Mesenchymal stem cell (in vitro differentiated cells and primary cell): ENCODE measurements around the gene ZC3H4.

ENCODE experiments used
- DNase-seq: peaks from one replicate; pipeline ENCODE4 v3.0.0-alpha.2; 2013
- H2AFZ ChIP-seq: one replicate; pipeline ENCODE4 v1.6.1; 2013; ENCODE audit warnings: low read depth, mild to moderate bottlenecking, control low read depth, inconsistent platforms, low read length, moderate library complexity
- H2AK5ac ChIP-seq: 2 replicates; pipeline ENCODE4 v1.6.1; 2013; ENCODE audit warnings: low read length, moderate library complexity, mild to moderate bottlenecking, inconsistent platforms; ENCODE audit not compliant: severe bottlenecking
- H2BK120ac ChIP-seq: one replicate; pipeline ENCODE4 v1.6.1; 2013; ENCODE audit warnings: low read depth, mild to moderate bottlenecking, inconsistent platforms, low read length, moderate library complexity
- H2BK12ac ChIP-seq, 2 experiments: one replicate each; pipeline ENCODE4 v1.6.1; 2013; ENCODE audit warnings: inconsistent platforms in 2 of 2, low read length in 2 of 2, mild to moderate bottlenecking in 2 of 2, moderate library complexity in 2 of 2, control low read depth in 1 of 2
- H2BK15ac ChIP-seq: one replicate; pipeline ENCODE4 v1.6.1; 2013; ENCODE audit warnings: mild to moderate bottlenecking, low read depth, inconsistent platforms; ENCODE audit not compliant: poor library complexity, severe bottlenecking
- H2BK5ac ChIP-seq: 2 replicates; pipeline ENCODE4 v1.6.1; 2013; ENCODE audit warnings: low read depth, mild to moderate bottlenecking, low read length, control low read depth, inconsistent platforms; ENCODE audit not compliant: poor library complexity, severe bottlenecking
- H3K14ac ChIP-seq, 2 experiments: one replicate each; pipeline ENCODE4 v1.6.1; 2013; ENCODE audit warnings: inconsistent platforms in 2 of 2, low read length in 2 of 2, control low read depth in 1 of 2, mild to moderate bottlenecking in 1 of 2, moderate library complexity in 1 of 2
- H3K18ac ChIP-seq, 2 experiments: one replicate each; pipeline ENCODE4 v1.6.1; 2013; ENCODE audit warnings: inconsistent platforms in 2 of 2, low read length in 2 of 2, control low read depth in 1 of 2, low read depth in 1 of 2, mild to moderate bottlenecking in 1 of 2
- H3K23ac ChIP-seq, 2 experiments: one replicate each; pipeline ENCODE4 v1.6.1; 2013; ENCODE audit warnings: inconsistent platforms in 2 of 2, low read length in 2 of 2, mild to moderate bottlenecking in 2 of 2, moderate library complexity in 2 of 2, control low read depth in 1 of 2
- H3K27ac ChIP-seq: 2 replicates; pipeline ENCODE4 v1.5.1; 2013; ENCODE audit warnings: mild to moderate bottlenecking, moderate library complexity, low read length, control low read depth, inconsistent platforms; ENCODE audit not compliant: poor library complexity, severe bottlenecking
- H3K27me3 ChIP-seq, 2 experiments: 2 replicates each; pipeline versions ENCODE4 v1.6.1 to v1.7.0; 2013; ENCODE audit warnings: low read length in 2 of 2, mild to moderate bottlenecking in 2 of 2, moderate library complexity in 2 of 2, control low read depth in 1 of 2, inconsistent platforms in 1 of 2; ENCODE audit not compliant: control insufficient read depth in 1 of 2, insufficient read depth in 1 of 2
- H3K36me3 ChIP-seq, 2 experiments: 2 replicates each; pipeline versions ENCODE4 v1.6.1 to v1.7.0; 2013; ENCODE audit warnings: low read length in 2 of 2, control low read depth in 1 of 2, inconsistent platforms in 1 of 2, low read depth in 1 of 2, mild to moderate bottlenecking in 1 of 2; ENCODE audit not compliant: insufficient read depth in 2 of 2, control insufficient read depth in 1 of 2
- H3K4ac ChIP-seq, 2 experiments: one replicate each; pipeline ENCODE4 v1.6.1; 2013; ENCODE audit warnings: inconsistent platforms in 2 of 2, low read length in 2 of 2, mild to moderate bottlenecking in 2 of 2, moderate library complexity in 2 of 2, control low read depth in 1 of 2, low read depth in 1 of 2
- H3K4me1 ChIP-seq: 2 replicates; pipeline ENCODE4 v1.6.1; 2013; ENCODE audit warnings: low read depth, low read length, control low read depth; ENCODE audit not compliant: control insufficient read depth, insufficient read depth
- H3K4me2 ChIP-seq: 2 replicates; pipeline ENCODE4 v1.6.1; 2013; ENCODE audit warnings: low read length, mild to moderate bottlenecking, inconsistent platforms; ENCODE audit not compliant: poor library complexity, severe bottlenecking
- H3K4me3 ChIP-seq, 2 experiments: 2 replicates each; pipeline versions ENCODE4 v1.5.1 to v1.7.0; 2013; ENCODE audit warnings: low read length in 2 of 2, mild to moderate bottlenecking in 2 of 2, control low read depth in 1 of 2, low read depth in 1 of 2; ENCODE audit not compliant: insufficient read depth in 1 of 2
- H3K79me1 ChIP-seq: replicated peaks from 2 replicates; pipeline ENCODE4 v1.6.1; 2013; ENCODE audit warnings: mild to moderate bottlenecking, control low read depth, low read length, inconsistent platforms; ENCODE audit not compliant: poor library complexity, severe bottlenecking
- H3K9ac ChIP-seq: 2 replicates; pipeline ENCODE4 v1.7.0; 2013; ENCODE audit warnings: mild to moderate bottlenecking, low read length, moderate library complexity
- H3K9me3 ChIP-seq: 2 replicates; pipeline ENCODE4 v1.7.0; 2013; ENCODE audit warnings: mild to moderate bottlenecking, low read length; ENCODE audit not compliant: control insufficient read depth
- H4K8ac ChIP-seq: one replicate; pipeline ENCODE4 v1.6.1; 2013; ENCODE audit warnings: inconsistent platforms, mild to moderate bottlenecking, low read length, moderate library complexity
- H4K91ac ChIP-seq: one replicate; pipeline ENCODE4 v1.6.1; 2013; ENCODE audit warnings: mild to moderate bottlenecking, low read length, inconsistent platforms
- WGBS: methylation state at CpG from one replicate; pipeline ENCODE4 v1.1.7; 2013; ENCODE audit warnings: mixed read lengths; 5-methylcytosine and 5-hydroxymethylcytosine counted together

Gene ZC3H4

GRCh38 chr19:47045867-47046470 is 67.6 kb downstream of the ZC3H4 start:
- no peak overlapping the region for H2BK15ac ChIP-seq
- no peak overlapping the region for H3K27ac ChIP-seq
- no peak overlapping the region for H4K8ac ChIP-seq
- H2AFZ ChIP-seq: no peak overlapping the region
- H3K14ac ChIP-seq: no peak overlapping the region
- no peak overlapping the region for H3K4me2 ChIP-seq
- DNase-seq: no peak
- peaks cover 34% of the 10 kb centered on the region for H3K79me1 ChIP-seq
- no peak overlapping the region for H3K4me3 ChIP-seq
- 96% methylated on average over 43 of the region's 45 CpGs for WGBS
- H3K36me3 ChIP-seq: peaks cover 0 to 30% of the 10 kb centered on the region in 2 experiments
- H2BK120ac ChIP-seq: no peak overlapping the region
- no peak overlapping the region for H3K18ac ChIP-seq
- peaks cover 9% of the 10 kb centered on the region for H3K4me1 ChIP-seq
- H3K27me3 ChIP-seq: no peaks in the 10 kb centered on the region
- no peaks in the 10 kb centered on the region for H3K9me3 ChIP-seq
- no peak overlapping the region for H3K23ac ChIP-seq
- no peak overlapping the region for H2BK5ac ChIP-seq
- no peak overlapping the region for H3K4ac ChIP-seq
- peak overlapping the region; percentile 4 for H4K91ac ChIP-seq
- H2AK5ac ChIP-seq: no peak overlapping the region
- H2BK12ac ChIP-seq: no peak overlapping the region
- no peak overlapping the region for H3K9ac ChIP-seq

GRCh38 chr19:47044946-47045866 is 68.4 kb downstream of the ZC3H4 start:
- Histone ChIP-seq H3K23ac (no peak overlapping the region), H3K9me3 (no peaks in the 10 kb centered on the region), H2AFZ (no peak overlapping the region), H3K27ac (no peak overlapping the region), H3K4me1 (peaks cover 9% of the 10 kb centered on the region), H3K18ac (no peak overlapping the region), H2BK12ac (no peak overlapping the region), H2BK15ac (no peak overlapping the region), H3K79me1 (peaks cover 36% of the 10 kb centered on the region), H2BK5ac (no peak overlapping the region), H3K14ac (no peak overlapping the region), H3K4ac (no peak overlapping the region), H4K91ac (no peak overlapping the region), H3K36me3 (peaks cover 0 to 36% of the 10 kb centered on the region in 2 experiments), H4K8ac (no peak overlapping the region), H2AK5ac (no peak overlapping the region), H3K4me2 (no peak overlapping the region), H3K4me3 (no peak overlapping the region), H3K27me3 (no peaks in the 10 kb centered on the region), H3K9ac (no peak overlapping the region), H2BK120ac (no peak overlapping the region)
- no peak for DNase-seq
- 94% methylated on average over 38 of the region's 56 CpGs for WGBS

- Histone ChIP-seq H3K9me3 (no peaks in the 10 kb centered on the region), H2AFZ (no peak overlapping the region), H3K4me1 (no peaks in the 10 kb centered on the region), H3K4me2 (no peak overlapping the region), H3K27ac (no peak overlapping the region), H3K14ac (no peak overlapping the region), H2BK12ac (no peak overlapping the region), H3K9ac (no peak overlapping the region), H4K91ac (no peak overlapping the region), H2AK5ac (no peak overlapping the region), H4K8ac (no peak overlapping the region), H3K18ac (no peak overlapping the region), H3K36me3 (peaks cover 0 to 35% of the 10 kb centered on the region in 2 experiments), H2BK120ac (no peak overlapping the region), H3K27me3 (no peaks in the 10 kb centered on the region), H2BK15ac (no peak overlapping the region), H3K23ac (no peak overlapping the region), H3K4ac (no peak overlapping the region), H3K79me1 (peaks cover 16% of the 10 kb centered on the region), H3K4me3 (no peak overlapping the region), H2BK5ac (no peak overlapping the region)
- WGBS: 95% methylated on average over 8 of the region's 8 CpGs
- DNase-seq: no peak
Observed at GRCh38 chr19:47040869-47041268, 72.7 kb downstream of the ZC3H4 start.

GRCh38 chr19:47039239-47039874 is 74.2 kb downstream of the ZC3H4 start:
- no peak overlapping the region for H3K23ac ChIP-seq
- H2AFZ ChIP-seq: no peak overlapping the region
- DNase-seq: no peak
- H2BK120ac ChIP-seq: no peak overlapping the region
- H3K4me1 ChIP-seq: peaks cover 4% of the 10 kb centered on the region
- no peak overlapping the region for H3K4me3 ChIP-seq
- H3K4ac ChIP-seq: no peak overlapping the region
- no peak overlapping the region for H2AK5ac ChIP-seq
- no peak overlapping the region for H3K9ac ChIP-seq
- no peak overlapping the region for H4K91ac ChIP-seq
- H4K8ac ChIP-seq: no peak overlapping the region
- H3K27me3 ChIP-seq: no peaks in the 10 kb centered on the region
- H3K79me1 ChIP-seq: peaks cover 8% of the 10 kb centered on the region
- H3K4me2 ChIP-seq: no peak overlapping the region
- H3K36me3 ChIP-seq: peaks cover 0 to 25% of the 10 kb centered on the region in 2 experiments
- H2BK5ac ChIP-seq: no peak overlapping the region
- H3K18ac ChIP-seq: no peak overlapping the region
- WGBS: 87% methylated on average over 16 of the region's 17 CpGs
- no peak overlapping the region for H3K14ac ChIP-seq
- H2BK12ac ChIP-seq: no peak overlapping the region
- no peak overlapping the region for H3K27ac ChIP-seq
- H2BK15ac ChIP-seq: no peak overlapping the region
- no peaks in the 10 kb centered on the region for H3K9me3 ChIP-seq
